Measurements from ENCODE around the gene SCARF2. TPM values are rescaled to one million over a fixed set of nuclear protein-coding genes. Genes with fewer than 3 reads are reported as not detected.

Gene SCARF2
- total RNA-seq, 1 experiment from 2014 or later, result 26.3 TPM

DNA sequence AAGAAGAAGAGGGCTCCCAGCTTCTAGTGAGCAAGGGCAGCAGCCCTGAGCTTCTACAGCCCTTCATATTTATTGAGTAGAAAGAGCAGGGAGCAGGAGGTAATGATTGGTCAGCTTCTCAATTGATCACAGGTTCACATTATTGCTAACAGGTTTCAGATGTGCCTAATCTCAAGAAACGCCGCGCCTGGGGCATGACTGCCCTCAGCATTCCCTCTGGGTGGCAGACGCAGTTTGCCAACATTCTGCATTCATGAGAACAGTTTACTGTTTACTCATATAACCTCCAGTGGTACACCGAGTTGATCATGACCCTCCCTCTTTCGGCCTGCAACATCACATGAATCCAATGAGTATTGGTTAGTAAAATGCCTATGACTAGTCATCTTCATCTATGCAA lies 48.3 kb downstream of the SCARF2 start:
- Mint-ChIP-seq H3K36me3 (no peaks in the 10 kb centered on the region), H3K27ac (no peak overlapping the region), H3K27me3 (ENCODE audit: low read depth) (no peaks in the 10 kb centered on the region; the same call in none of the 2 replicates), H3K4me3 (no peak overlapping the region), H3K4me1 (peaks cover 6% of the 10 kb centered on the region; the same call in 1 of the 2 replicates), H3K9me3 (peaks cover 6% of the 10 kb centered on the region)
- TF ChIP-seq ZBTB21 (CRISPR knock-in tag; IDR thresholded peaks at IDR 0.05; ENCODE audit: borderline replicate concordance) (no peak), ATF1 (CRISPR knock-in tag; IDR thresholded peaks at IDR 0.05) (no peak), ESRRA (CRISPR knock-in tag; IDR thresholded peaks at IDR 0.05; ENCODE audit: borderline replicate concordance) (no peak), IRF2 (CRISPR knock-in tag; IDR thresholded peaks at IDR 0.05; ENCODE audit: borderline replicate concordance, low read depth) (no peak), TCF7 (CRISPR knock-in tag; IDR thresholded peaks at IDR 0.05; ENCODE audit: low read depth) (no peak), FOXJ3 (CRISPR knock-in tag; IDR thresholded peaks at IDR 0.05; ENCODE audit: borderline replicate concordance) (no peak), ZNF219 (CRISPR knock-in tag; IDR thresholded peaks at IDR 0.05; ENCODE audit: borderline replicate concordance) (no peak), FOXK1 (CRISPR knock-in tag; IDR thresholded peaks at IDR 0.05) (no peak), ZNF121 (CRISPR knock-in tag; IDR thresholded peaks at IDR 0.05) (no peak)
- TF ChIP-seq, protein P1, sequence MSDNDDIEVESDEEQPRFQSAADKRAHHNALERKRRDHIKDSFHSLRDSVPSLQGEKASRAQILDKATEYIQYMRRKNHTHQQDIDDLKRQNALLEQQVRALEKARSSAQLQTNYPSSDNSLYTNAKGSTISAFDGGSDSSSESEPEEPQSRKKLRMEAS (CRISPR knock-in tag; IDR thresholded peaks at IDR 0.05), result no peak
- TF ChIP-seq, protein P2, sequence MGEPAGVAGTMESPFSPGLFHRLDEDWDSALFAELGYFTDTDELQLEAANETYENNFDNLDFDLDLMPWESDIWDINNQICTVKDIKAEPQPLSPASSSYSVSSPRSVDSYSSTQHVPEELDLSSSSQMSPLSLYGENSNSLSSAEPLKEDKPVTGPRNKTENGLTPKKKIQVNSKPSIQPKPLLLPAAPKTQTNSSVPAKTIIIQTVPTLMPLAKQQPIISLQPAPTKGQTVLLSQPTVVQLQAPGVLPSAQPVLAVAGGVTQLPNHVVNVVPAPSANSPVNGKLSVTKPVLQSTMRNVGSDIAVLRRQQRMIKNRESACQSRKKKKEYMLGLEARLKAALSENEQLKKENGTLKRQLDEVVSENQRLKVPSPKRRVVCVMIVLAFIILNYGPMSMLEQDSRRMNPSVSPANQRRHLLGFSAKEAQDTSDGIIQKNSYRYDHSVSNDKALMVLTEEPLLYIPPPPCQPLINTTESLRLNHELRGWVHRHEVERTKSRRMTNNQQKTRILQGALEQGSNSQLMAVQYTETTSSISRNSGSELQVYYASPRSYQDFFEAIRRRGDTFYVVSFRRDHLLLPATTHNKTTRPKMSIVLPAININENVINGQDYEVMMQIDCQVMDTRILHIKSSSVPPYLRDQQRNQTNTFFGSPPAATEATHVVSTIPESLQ (CRISPR knock-in tag; IDR thresholded peaks at IDR 0.05), result no peak
- TF ChIP-seq, protein P3, sequence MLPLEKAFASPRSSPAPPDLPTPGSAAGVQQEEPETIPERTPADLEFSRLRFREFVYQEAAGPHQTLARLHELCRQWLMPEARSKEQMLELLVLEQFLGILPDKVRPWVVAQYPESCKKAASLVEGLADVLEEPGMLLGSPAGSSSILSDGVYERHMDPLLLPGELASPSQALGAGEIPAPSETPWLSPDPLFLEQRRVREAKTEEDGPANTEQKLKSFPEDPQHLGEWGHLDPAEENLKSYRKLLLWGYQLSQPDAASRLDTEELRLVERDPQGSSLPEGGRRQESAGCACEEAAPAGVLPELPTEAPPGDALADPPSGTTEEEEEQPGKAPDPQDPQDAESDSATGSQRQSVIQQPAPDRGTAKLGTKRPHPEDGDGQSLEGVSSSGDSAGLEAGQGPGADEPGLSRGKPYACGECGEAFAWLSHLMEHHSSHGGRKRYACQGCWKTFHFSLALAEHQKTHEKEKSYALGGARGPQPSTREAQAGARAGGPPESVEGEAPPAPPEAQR (CRISPR knock-in tag; IDR thresholded peaks at IDR 0.05), result no peak
- TF ChIP-seq, protein P4, sequence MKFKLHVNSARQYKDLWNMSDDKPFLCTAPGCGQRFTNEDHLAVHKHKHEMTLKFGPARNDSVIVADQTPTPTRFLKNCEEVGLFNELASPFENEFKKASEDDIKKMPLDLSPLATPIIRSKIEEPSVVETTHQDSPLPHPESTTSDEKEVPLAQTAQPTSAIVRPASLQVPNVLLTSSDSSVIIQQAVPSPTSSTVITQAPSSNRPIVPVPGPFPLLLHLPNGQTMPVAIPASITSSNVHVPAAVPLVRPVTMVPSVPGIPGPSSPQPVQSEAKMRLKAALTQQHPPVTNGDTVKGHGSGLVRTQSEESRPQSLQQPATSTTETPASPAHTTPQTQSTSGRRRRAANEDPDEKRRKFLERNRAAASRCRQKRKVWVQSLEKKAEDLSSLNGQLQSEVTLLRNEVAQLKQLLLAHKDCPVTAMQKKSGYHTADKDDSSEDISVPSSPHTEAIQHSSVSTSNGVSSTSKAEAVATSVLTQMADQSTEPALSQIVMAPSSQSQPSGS (CRISPR knock-in tag; IDR thresholded peaks at IDR 0.05; ENCODE audit: borderline replicate concordance, low read depth), result no peak
- ChIA-PET CTCF (interaction anchor here (0.6 kb wide), 1 partner anchor 29 kb away, joined by 4 read pairs; no protein-coding TSS in a partner anchor), POLR2A (no interaction called here)
- ATAC-seq (no peak), DNase-seq (ENCODE audit: low spot score) (no peak)

DNA sequence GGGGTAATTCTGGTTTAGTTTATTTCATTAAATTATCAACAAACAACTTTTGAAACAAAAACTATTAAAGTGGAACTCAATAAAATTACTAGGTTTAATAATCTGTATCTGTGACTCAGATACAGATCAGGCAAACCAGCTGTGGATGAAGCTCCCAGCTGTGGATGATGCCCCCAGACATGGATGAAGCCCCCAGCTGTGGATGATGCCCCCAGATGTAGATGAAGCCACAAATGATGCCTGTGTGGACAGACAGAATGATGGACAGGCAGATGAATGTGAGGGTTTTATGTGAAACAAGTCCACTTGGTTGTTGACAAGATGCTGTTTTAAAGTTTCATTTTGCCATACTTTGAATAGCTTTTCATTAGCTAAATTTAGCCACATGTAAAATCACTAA lies 49.4 kb downstream of the SCARF2 start:
- DNase-seq (ENCODE audit: low spot score), result no peak
- TF ChIP-seq FOXK1 (CRISPR knock-in tag; IDR thresholded peaks at IDR 0.05), result no peak
- no peak for TF ChIP-seq NFE2L1 (CRISPR knock-in tag; IDR thresholded peaks at IDR 0.05)
- Mint-ChIP-seq H3K4me3 (no peak overlapping the region), H3K36me3 (no peaks in the 10 kb centered on the region), H3K9me3 (peaks cover 6% of the 10 kb centered on the region), H3K27me3 (ENCODE audit: low read depth) (no peaks in the 10 kb centered on the region; the same call in none of the 2 replicates), H3K27ac (no peak overlapping the region), H3K4me1 (no peaks in the 10 kb centered on the region)
- ATAC-seq, result no peak
- CTCF ChIA-PET, result interaction anchor here (0.7 kb wide), 1 partner anchor 30 kb away, joined by 4 read pairs; no protein-coding TSS in a partner anchor
- POLR2A ChIA-PET, result no interaction called here

DNA sequence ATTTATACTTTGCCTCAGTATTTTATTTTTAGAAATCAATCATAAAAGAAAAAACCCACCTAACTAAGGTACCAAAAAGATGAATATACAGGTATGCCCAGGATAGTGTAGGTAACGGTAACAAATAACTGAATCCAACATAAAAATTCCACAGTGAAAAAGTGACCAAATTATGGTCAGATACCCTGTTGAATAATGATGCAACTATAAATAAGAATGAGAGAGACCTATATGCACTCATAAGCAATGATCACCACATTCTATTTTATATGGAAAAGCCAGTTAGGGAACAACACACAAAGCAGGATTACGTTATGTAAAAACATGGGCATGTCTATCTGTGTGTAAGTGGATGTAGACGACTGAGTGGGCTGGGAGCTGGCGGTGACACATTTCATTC lies 50.7 kb downstream of the SCARF2 start:
- Mint-ChIP-seq H3K4me3 (no peak overlapping the region), H3K27me3 (ENCODE audit: low read depth) (no peaks in the 10 kb centered on the region; the same call in 1 of the 2 replicates), H3K9me3 (peaks cover 6% of the 10 kb centered on the region), H3K27ac (no peak overlapping the region), H3K4me1 (0 out of 2 replicates have a peak, but pooled peaks cover under 1% of the 10 kb centered on the region), H3K36me3 (no peaks in the 10 kb centered on the region)
- DNase-seq (ENCODE audit: low spot score), result no peak
- ChIA-PET CTCF (no interaction called here), POLR2A (no interaction called here)
- no peak for ATAC-seq
- TF ChIP-seq, protein P5, sequence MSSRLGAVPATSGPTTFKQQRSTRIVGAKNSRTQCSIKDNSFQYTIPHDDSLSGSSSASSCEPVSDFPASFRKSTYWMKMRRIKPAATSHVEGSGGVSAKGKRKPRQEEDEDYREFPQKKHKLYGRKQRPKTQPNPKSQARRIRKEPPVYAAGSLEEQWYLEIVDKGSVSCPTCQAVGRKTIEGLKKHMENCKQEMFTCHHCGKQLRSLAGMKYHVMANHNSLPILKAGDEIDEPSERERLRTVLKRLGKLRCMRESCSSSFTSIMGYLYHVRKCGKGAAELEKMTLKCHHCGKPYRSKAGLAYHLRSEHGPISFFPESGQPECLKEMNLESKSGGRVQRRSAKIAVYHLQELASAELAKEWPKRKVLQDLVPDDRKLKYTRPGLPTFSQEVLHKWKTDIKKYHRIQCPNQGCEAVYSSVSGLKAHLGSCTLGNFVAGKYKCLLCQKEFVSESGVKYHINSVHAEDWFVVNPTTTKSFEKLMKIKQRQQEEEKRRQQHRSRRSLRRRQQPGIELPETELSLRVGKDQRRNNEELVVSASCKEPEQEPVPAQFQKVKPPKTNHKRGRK (CRISPR knock-in tag; IDR thresholded peaks at IDR 0.05; ENCODE audit: borderline replicate concordance), result no peak
- TF ChIP-seq, protein P6, sequence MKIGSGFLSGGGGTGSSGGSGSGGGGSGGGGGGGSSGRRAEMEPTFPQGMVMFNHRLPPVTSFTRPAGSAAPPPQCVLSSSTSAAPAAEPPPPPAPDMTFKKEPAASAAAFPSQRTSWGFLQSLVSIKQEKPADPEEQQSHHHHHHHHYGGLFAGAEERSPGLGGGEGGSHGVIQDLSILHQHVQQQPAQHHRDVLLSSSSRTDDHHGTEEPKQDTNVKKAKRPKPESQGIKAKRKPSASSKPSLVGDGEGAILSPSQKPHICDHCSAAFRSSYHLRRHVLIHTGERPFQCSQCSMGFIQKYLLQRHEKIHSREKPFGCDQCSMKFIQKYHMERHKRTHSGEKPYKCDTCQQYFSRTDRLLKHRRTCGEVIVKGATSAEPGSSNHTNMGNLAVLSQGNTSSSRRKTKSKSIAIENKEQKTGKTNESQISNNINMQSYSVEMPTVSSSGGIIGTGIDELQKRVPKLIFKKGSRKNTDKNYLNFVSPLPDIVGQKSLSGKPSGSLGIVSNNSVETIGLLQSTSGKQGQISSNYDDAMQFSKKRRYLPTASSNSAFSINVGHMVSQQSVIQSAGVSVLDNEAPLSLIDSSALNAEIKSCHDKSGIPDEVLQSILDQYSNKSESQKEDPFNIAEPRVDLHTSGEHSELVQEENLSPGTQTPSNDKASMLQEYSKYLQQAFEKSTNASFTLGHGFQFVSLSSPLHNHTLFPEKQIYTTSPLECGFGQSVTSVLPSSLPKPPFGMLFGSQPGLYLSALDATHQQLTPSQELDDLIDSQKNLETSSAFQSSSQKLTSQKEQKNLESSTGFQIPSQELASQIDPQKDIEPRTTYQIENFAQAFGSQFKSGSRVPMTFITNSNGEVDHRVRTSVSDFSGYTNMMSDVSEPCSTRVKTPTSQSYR (CRISPR knock-in tag; IDR thresholded peaks at IDR 0.05), result no peak
- TF ChIP-seq NFYB (CRISPR knock-in tag; conservative IDR thresholded peaks at IDR 0.05; ENCODE audit: low read depth), result no peak
- TF ChIP-seq ZBTB21 (CRISPR knock-in tag; IDR thresholded peaks at IDR 0.05; ENCODE audit: borderline replicate concordance), result no peak
- TF ChIP-seq, protein P2 (CRISPR knock-in tag; IDR thresholded peaks at IDR 0.05), result no peak
- TF ChIP-seq, protein P7, sequence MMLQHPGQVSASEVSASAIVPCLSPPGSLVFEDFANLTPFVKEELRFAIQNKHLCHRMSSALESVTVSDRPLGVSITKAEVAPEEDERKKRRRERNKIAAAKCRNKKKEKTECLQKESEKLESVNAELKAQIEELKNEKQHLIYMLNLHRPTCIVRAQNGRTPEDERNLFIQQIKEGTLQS (CRISPR knock-in tag; conservative IDR thresholded peaks at IDR 0.05), result no peak
- TF ChIP-seq MXD4 (CRISPR knock-in tag; IDR thresholded peaks at IDR 0.05; ENCODE audit: borderline replicate concordance), result no peak
- TF ChIP-seq CBFB (CRISPR knock-in tag; IDR thresholded peaks at IDR 0.05; ENCODE audit: low read depth), result no peak

Measured in WTC11 (cell line).